Neuronal stem cell (in vitro differentiated cells): ENCODE data around the gene CTDSP2.
"Not testable (repeated sequence)": the region's sequence is repeated elsewhere in the genome, so short reads cannot be mapped to it uniquely, and the experiment has no call there.

ENCODE experiments used
- DNase-seq: peaks from one replicate; pipeline ENCODE4 v3.0.0-alpha.2; 2013; ENCODE audit warnings: low spot score
- H2AFZ ChIP-seq: one replicate; pipeline ENCODE4 v1.6.1; 2013; ENCODE audit warnings: mild to moderate bottlenecking, low read length, inconsistent platforms
- H2AK5ac ChIP-seq: 2 replicates; pipeline ENCODE4 v1.6.1; 2013; ENCODE audit warnings: low read depth, mild to moderate bottlenecking, inconsistent platforms, low read length, moderate library complexity, mixed read lengths
- H2BK120ac ChIP-seq: 2 replicates; pipeline ENCODE4 v1.6.1; 2013; ENCODE audit warnings: low read depth, mild to moderate bottlenecking, inconsistent platforms, low read length, moderate library complexity, mixed read lengths
- H2BK12ac ChIP-seq: one replicate; pipeline ENCODE4 v1.6.1; 2013; ENCODE audit warnings: low read length, inconsistent platforms
- H2BK15ac ChIP-seq: 2 replicates; pipeline ENCODE4 v1.6.1; 2013; ENCODE audit warnings: mild to moderate bottlenecking, low read length, inconsistent platforms, mixed read lengths
- H2BK5ac ChIP-seq: one replicate; pipeline ENCODE4 v1.6.1; 2013; ENCODE audit warnings: inconsistent platforms, mild to moderate bottlenecking, low read length, moderate library complexity
- H3K14ac ChIP-seq: one replicate; pipeline ENCODE4 v1.6.1; 2013; ENCODE audit warnings: low read length, inconsistent platforms
- H3K18ac ChIP-seq: 2 replicates; pipeline ENCODE4 v1.6.1; 2013; ENCODE audit warnings: low read length, inconsistent platforms
- H3K23ac ChIP-seq: 2 replicates; pipeline ENCODE4 v1.6.1; 2013; ENCODE audit warnings: low read depth, mild to moderate bottlenecking, mixed read lengths, low read length, inconsistent platforms; ENCODE audit not compliant: poor library complexity
- H3K27ac ChIP-seq: replicated peaks from 3 replicates; pipeline ENCODE4 v1.5.1; 2013; ENCODE audit warnings: low read length, inconsistent platforms
- H3K27me3 ChIP-seq, 3 experiments: 2 replicates each; pipeline ENCODE4 v1.6.1; 2013; ENCODE audit warnings: low read length in 3 of 3, mild to moderate bottlenecking in 2 of 3, inconsistent platforms in 1 of 3, low read depth in 1 of 3, mixed read lengths in 1 of 3, moderate library complexity in 1 of 3; ENCODE audit not compliant: control insufficient read depth in 3 of 3, insufficient read depth in 3 of 3
- H3K36me3 ChIP-seq, 2 donors: replicated peaks in 1 of 2; 2 replicates each; pipeline ENCODE4 v1.6.1; 2013; ENCODE audit warnings: low read length in 2 of 2; ENCODE audit not compliant: control insufficient read depth in 2 of 2, insufficient read depth in 2 of 2
- H3K4ac ChIP-seq: 2 replicates; pipeline ENCODE4 v1.6.1; 2013; ENCODE audit warnings: inconsistent platforms, mild to moderate bottlenecking, low read length, moderate library complexity
- H3K4me1 ChIP-seq, 2 donors: 1 replicate in 1 of 2; 2 replicates in 1 of 2; pipeline ENCODE4 v1.6.1; 2013; ENCODE audit warnings: low read length in 2 of 2, low read depth in 1 of 2; ENCODE audit not compliant: control insufficient read depth in 2 of 2, insufficient read depth in 1 of 2
- H3K4me2 ChIP-seq: one replicate; pipeline ENCODE4 v1.6.1; 2013; ENCODE audit warnings: mild to moderate bottlenecking, low read length, inconsistent platforms; ENCODE audit not compliant: insufficient read depth, poor library complexity, severe bottlenecking
- H3K4me3 ChIP-seq, 2 donors: 2 replicates each; pipeline ENCODE4 v1.5.1; 2013; ENCODE audit warnings: low read length in 2 of 2, mild to moderate bottlenecking in 2 of 2, inconsistent platforms in 1 of 2, moderate library complexity in 1 of 2
- H3K79me1 ChIP-seq: one replicate; pipeline ENCODE4 v1.6.1; 2013; ENCODE audit warnings: low read depth, mild to moderate bottlenecking, inconsistent platforms, low read length, moderate library complexity
- H3K9ac ChIP-seq: one replicate; pipeline ENCODE4 v1.6.1; 2013; ENCODE audit warnings: mild to moderate bottlenecking, low read depth, low read length, inconsistent platforms; ENCODE audit not compliant: poor library complexity
- H3K9me3 ChIP-seq, 2 donors: replicated peaks in 1 of 2; 2 replicates each; pipeline versions ENCODE3 to v1.6.1; 2013; ENCODE audit warnings: low read length in 2 of 2, mild to moderate bottlenecking in 2 of 2, inconsistent platforms in 1 of 2, low read depth in 1 of 2, mixed read lengths in 1 of 2, moderate library complexity in 1 of 2; ENCODE audit not compliant: control insufficient read depth in 2 of 2, insufficient read depth in 1 of 2
- H4K8ac ChIP-seq: one replicate; pipeline ENCODE4 v1.6.1; 2013; ENCODE audit warnings: low read depth, mild to moderate bottlenecking, inconsistent platforms, low read length, moderate library complexity
- H4K91ac ChIP-seq: one replicate; pipeline ENCODE4 v1.6.1; 2013; ENCODE audit warnings: low read length, low read depth, mild to moderate bottlenecking, inconsistent platforms; ENCODE audit not compliant: poor library complexity
- WGBS, 2 donors: extraction: QIAGEN DNeasy Blood & Tissue Kit; methylation state at CpG; one replicate each; pipeline ENCODE4 v1.1.7; 2013; ENCODE audit warnings: missing lambda C conversion rate in 2 of 2, mixed read lengths in 1 of 2; ENCODE audit not compliant: insufficient read length in 2 of 2, insufficient replicate concordance in 1 of 2; ENCODE audit errors: extremely low coverage in 2 of 2; 5-methylcytosine and 5-hydroxymethylcytosine counted together

CTDSP2 gene

GRCh38 chr12:57849447-57849846, 2.9 kb upstream of the CTDSP2 start:
- not testable (repeated sequence) for H3K23ac ChIP-seq, H3K27me3 ChIP-seq, H2BK5ac ChIP-seq, H2BK15ac ChIP-seq, H3K9ac ChIP-seq, H3K36me3 ChIP-seq, H3K4me3 ChIP-seq, H3K18ac ChIP-seq, H4K91ac ChIP-seq, H3K79me1 ChIP-seq, H2BK120ac ChIP-seq, H3K9me3 ChIP-seq, H2AK5ac ChIP-seq, H3K14ac ChIP-seq, H4K8ac ChIP-seq, H2BK12ac ChIP-seq, H3K4ac ChIP-seq, H3K4me2 ChIP-seq, H2AFZ ChIP-seq, H3K27ac ChIP-seq, DNase-seq
- no CpG with 5 or more reads among the region's 3 CpGs for WGBS, 2 donors
- peaks cover 20 to 25% of the 10 kb centered on the region in 2 donors for H3K4me1 ChIP-seq

DNA sequence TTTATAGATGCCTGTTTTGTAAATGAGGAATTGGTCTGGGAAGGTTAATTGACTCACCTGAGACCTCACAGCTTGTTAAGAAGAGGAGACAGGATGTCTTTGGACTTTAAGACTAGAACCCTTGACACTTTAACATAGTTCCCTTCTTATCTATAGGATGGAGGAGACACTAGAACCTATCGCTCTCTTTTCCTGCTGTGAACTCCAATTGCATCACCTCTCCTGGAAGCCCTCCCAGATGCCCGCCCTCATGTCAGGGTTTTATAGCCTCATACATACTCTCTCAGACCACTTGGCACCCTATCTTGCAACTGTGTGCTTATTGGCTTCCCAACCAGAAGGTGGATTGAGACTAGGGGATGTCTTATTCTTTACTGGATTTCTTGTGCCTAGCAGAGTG, 2.5 kb upstream of the CTDSP2 start:
- H2AK5ac ChIP-seq: no peak overlapping the region
- no peaks in the 10 kb centered on the region for H3K9me3 ChIP-seq
- H3K4me1 ChIP-seq: peaks cover 24 to 27% of the 10 kb centered on the region in 2 donors
- H2BK12ac ChIP-seq: no peak overlapping the region
- H3K9ac ChIP-seq: no peak overlapping the region
- no CpG with 5 or more reads among the region's 2 CpGs for WGBS, 2 donors
- H2BK5ac ChIP-seq: no peak overlapping the region
- H3K4ac ChIP-seq: no peak overlapping the region
- H3K4me3 ChIP-seq: no peak overlapping the region
- no peak overlapping the region for H3K4me2 ChIP-seq
- H3K23ac ChIP-seq: no peak overlapping the region
- H2BK120ac ChIP-seq: no peak overlapping the region
- H2AFZ ChIP-seq: no peak overlapping the region
- no peak overlapping the region for H3K18ac ChIP-seq
- H3K36me3 ChIP-seq: peaks cover 0 to 5% of the 10 kb centered on the region in 2 donors
- DNase-seq: no peak
- H2BK15ac ChIP-seq: no peak overlapping the region
- peaks cover 2% of the 10 kb centered on the region for H3K79me1 ChIP-seq
- H3K27me3 ChIP-seq: no peaks in the 10 kb centered on the region
- no peak overlapping the region for H4K91ac ChIP-seq
- no peak overlapping the region for H3K14ac ChIP-seq
- H3K27ac ChIP-seq: no peak overlapping the region
- no peak overlapping the region for H4K8ac ChIP-seq

- Histone ChIP-seq H3K14ac (no peak overlapping the region), H2BK5ac (no peak overlapping the region), H3K27ac (peak overlapping the region; percentile 4), H2BK15ac (no peak overlapping the region), H3K79me1 (peaks cover 2% of the 10 kb centered on the region), H2AK5ac (no peak overlapping the region), H3K4me1 (peaks cover 24 to 30% of the 10 kb centered on the region in 2 donors), H3K4me2 (no peak overlapping the region), H3K18ac (peak overlapping the region; percentile 20), H2BK12ac (no peak overlapping the region), H3K36me3 (peaks cover 0 to 12% of the 10 kb centered on the region in 2 donors), H4K8ac (no peak overlapping the region), H3K9ac (no peak overlapping the region), H4K91ac (peak overlapping the region; percentile 86), H3K27me3 (no peaks in the 10 kb centered on the region), H3K23ac (peak overlapping the region; percentile 1), H2BK120ac (no peak overlapping the region), H2AFZ (no peak overlapping the region), H3K4me3 (no peak overlapping the region), H3K4ac (no peak overlapping the region), H3K9me3 (no peaks in the 10 kb centered on the region)
- no CpG with 5 or more reads among the region's 3 CpGs for WGBS, 2 donors
- no peak for DNase-seq
These were observed 1.7 kb upstream of the CTDSP2 start for GRCh38 chr12:57848208-57848607.

DNA sequence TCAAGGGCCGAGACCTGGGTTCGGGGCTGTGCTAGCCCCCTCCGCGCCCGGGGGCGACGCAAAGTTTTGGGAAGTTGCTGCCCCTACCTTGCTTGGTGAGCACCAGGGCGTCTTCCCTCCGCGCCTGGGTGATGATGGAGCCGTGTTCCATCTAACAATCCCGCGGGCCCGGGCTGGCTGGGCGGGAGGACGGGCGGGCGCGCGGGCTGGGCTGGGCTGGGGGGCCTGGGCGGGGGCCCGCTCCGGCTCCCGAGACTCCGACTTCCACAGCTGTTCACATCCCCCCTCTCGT, 298 bp downstream of the CTDSP2 start:
- Histone ChIP-seq H3K23ac (peak overlapping the region; percentile 86), H3K79me1 (peaks cover 2% of the 10 kb centered on the region), H2BK5ac (peak overlapping the region; percentile 95), H3K4ac (peak overlapping the region; percentile 27), H3K4me3 (peak overlapping the region; percentile 87 to 96), H2BK12ac (peak overlapping the region; percentile 68), H3K36me3 (peaks cover 0 to 24% of the 10 kb centered on the region in 2 donors), H3K9me3 (no peaks in the 10 kb centered on the region), H2BK15ac (peak overlapping the region; percentile 60), H3K14ac (no peak overlapping the region), H3K27me3 (no peaks in the 10 kb centered on the region), H3K9ac (peak overlapping the region; percentile 92), H3K4me1 (peaks cover 28 to 32% of the 10 kb centered on the region in 2 donors), H4K8ac (no peak overlapping the region), H2BK120ac (peak overlapping the region; percentile 84), H3K27ac (peak overlapping the region; percentile 99), H2AFZ (peak overlapping the region; percentile 98), H4K91ac (no peak overlapping the region), H2AK5ac (peak overlapping the region; percentile 87), H3K18ac (peak overlapping the region; percentile 90), H3K4me2 (peak overlapping the region; percentile 54)
- no peak for DNase-seq
- WGBS, 2 donors: no CpG with 5 or more reads among the region's 26 CpGs
